ENCODE data around the gene ARNT2.

ARNT2 gene

DNA sequence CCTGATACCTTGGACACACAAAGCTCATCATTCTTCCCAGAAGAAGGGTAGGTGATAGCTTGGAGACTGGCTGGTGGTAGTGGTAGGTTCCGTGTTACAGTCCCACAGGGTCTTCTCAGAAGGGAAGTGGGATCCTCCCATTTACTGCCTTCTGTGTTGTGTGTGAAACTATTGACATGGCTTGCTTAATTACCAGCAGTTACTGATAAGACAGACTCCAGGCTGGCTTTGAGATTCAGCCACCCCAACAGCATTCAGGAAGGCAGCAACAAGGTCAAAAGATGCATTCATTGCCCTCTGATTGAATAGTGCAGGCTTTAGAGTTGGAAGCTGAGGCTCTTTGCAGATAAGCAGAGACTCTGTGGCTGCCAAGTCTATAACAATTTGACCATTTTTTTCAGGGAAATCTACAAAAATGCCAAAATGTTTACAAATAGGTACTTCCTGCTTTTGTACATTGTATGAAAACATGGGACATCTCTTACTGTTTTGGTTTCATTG lies 7.7 kb downstream of the ARNT2 start:
- no peak for DNase-seq (ENCODE audit: low read depth)

- DNase-seq (ENCODE audit: low read depth) = no peak
Observed at GRCh38 chr15:80414546-80415357, 10.6 kb downstream of the ARNT2 start.

DNA sequence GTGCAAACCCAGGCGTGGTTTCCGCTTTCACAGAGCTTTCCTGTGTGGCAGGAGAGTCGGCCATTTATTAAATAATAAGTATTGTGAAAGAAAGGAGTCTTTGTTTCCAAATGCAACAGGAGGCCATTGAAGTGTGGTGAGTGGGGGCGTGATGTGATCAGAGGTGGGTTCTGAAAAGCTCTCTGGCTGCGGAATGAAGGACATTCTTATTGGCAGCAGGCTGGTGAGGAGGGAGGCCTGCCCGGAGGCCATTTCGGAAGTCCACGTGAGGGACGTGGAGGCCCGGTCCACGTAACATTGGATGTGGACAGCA lies 11.1 kb downstream of the ARNT2 start:
- DNase-seq (ENCODE audit: low read depth) = no peak

DNA sequence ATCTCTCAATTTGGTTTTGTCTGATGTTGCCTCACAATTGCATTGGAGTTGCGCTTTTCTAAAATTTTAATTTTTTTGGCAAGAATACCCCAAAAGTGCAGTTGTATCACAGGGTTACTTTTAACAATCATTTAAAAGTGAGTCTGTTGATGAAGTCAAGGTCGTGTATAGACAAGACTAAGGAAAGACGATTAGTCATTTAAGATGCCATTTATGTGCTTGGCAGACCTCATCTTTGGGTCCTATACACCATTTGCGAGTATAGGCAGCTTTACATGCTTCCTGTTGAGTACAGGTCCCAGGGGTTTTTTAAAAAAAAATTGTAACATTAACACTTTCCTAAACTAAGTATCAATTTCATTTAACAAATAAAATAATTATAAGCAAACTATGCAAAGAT lies 12.5 kb downstream of the ARNT2 start:
- no peak for DNase-seq (ENCODE audit: low read depth)

DNA sequence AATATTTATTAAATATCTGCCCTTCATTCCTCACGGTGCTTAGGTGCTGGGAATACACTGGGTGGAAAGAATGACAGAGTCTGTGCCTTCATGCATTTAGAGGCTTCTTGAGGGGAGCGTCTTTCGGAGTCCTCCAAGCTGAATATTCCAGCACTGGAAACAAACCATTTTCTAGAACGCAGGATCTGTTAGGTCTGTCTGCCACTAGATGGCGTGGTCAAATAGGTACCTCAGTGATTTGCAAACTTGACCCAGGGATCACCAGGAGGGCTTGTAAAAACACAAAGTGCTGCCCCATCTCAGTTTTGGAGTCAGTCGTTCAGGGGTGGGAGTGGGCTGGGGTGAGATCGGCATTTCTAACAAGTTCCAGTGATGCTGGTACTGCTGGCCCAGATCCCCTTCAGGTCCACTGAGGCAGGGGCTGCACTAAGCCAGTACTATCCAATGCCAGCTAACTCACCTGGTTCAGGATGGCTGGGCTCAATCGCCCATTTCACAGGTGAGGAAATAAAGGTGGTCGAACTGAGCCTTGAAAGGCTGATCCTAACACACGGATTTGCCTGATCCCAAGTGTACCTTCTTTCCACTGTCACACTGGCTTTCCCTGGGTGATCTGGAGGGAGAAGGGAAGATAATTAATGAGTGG lies 14.8 kb downstream of the ARNT2 start:
- peak; percentile 19 for DNase-seq (ENCODE audit: low read depth)

GRCh38 chr15:80419546-80419945 lies 15.4 kb downstream of the ARNT2 start:
- no peak for DNase-seq (ENCODE audit: low read depth)

- no peak for DNase-seq (ENCODE audit: low read depth)
Observed at GRCh38 chr15:80420658-80421057, 16.5 kb downstream of the ARNT2 start.

DNA sequence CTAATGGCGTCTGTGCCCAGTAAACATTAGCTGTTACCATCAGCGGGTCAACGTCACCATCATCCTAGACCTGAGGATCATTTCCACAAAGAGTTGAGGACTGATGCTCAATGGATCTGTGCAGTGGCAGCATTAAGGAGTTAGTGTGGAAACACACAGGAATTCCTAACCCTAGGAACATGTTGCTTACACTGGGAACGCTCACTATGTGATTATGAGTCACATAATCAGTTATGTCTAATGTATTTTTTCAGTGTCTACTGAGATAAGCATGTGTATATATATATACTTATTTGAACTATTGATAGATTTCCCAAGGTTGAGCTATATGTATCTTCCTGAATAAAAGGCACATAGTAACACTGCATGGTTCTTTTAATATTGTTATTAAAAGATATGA lies 19.0 kb downstream of the ARNT2 start:
- DNase-seq (ENCODE audit: low read depth) = no peak

DNA sequence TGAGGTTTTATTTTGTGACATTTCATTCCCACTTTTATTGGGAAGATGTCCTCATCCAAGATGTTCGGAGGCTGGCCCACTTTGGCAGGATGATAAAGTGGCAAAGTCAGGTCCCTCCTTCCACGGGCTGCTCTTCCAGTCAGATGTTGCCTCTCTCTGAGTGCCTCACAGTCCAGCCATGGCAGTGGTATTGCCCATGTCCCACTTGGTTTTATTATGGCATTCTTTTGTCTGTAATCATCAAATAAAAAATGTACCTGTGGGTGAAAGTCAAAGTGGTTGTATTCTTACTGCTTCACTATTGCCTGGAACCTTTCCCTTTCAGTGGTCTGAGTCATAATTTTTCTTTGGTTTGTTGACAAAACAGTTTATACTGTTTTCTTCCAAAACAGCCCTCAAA lies 20.2 kb downstream of the ARNT2 start:
- DNase-seq (ENCODE audit: low read depth) = no peak

DNA sequence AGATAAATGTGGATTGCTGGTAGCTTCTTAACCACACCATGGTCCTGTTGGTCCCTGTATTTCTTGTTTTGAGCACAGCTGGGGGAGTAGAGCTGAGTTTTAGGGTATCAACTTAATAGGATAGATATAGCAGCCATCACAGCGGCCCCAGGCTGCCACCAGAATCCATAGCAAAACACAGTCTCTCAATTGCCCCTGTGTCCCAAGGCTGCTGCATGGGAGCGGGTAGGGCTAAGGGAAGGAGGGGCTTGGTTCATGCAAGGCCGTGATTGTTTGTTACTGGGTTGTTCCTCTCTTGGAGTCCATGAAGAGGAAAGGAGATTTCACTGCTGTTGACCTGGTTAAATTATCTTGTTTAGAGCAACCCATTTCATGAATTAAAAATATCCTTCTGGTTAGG lies 22.1 kb downstream of the ARNT2 start:
- no peak for DNase-seq (ENCODE audit: low read depth)

GRCh38 chr15:80429964-80430363 lies 25.8 kb downstream of the ARNT2 start:
- DNase-seq (ENCODE audit: low read depth) = no peak

DNA sequence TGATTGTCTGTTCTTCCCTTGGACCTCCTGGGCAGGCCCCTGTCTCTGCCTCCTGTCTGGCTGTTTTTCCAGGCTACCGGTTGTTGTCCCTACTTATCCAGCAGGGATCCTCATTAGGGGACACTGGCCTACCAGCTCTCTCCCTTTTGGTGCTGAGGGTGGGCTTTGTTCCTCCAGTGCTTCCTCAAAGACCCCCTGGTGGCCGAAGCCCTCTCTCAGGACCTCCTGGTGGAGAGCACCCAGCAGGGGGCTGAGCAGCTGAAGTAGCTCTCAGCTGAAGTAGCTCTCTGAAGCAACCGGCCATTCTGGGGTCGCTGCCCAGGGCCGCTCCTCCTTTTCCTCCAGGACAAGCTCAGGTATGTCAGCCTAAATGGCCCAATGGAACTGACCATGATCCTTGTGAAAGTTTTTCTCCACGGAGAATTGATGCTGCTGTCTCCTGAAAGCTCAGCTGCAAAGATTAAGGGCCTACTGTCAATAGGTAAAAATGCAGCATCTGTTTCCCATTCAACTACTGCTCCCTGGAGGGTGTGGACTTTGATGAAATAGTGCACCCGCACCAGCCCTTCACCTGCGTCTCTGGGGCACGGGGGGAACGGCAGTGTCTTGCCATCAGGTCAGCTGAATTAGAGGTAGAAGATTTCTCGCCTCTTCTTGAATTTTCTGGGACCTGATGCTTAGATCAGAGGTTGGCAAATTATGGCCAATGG lies 27.6 kb downstream of the ARNT2 start:
- no peak for DNase-seq (ENCODE audit: low read depth)

DNA sequence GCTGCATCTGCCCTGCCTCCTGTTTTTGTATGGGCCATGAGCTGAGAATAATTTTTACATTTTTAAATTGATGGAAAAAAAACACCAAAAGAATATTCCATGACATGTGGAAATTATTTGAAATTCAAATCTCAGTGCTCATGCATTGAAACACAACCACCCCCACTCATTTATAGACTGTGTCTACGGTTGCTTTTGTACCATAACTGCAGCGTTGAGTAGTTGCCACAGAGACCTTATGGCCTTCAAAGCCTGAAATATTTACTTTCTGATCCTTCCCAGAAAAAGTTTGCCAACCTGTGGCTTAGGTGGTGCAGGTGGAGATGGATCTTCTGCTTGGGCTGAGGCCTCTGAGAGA lies 28.1 kb downstream of the ARNT2 start:
- no peak for DNase-seq (ENCODE audit: low read depth)

GRCh38 chr15:80433836-80434235 lies 29.7 kb downstream of the ARNT2 start:
- DNase-seq (ENCODE audit: low read depth) = no peak

DNA sequence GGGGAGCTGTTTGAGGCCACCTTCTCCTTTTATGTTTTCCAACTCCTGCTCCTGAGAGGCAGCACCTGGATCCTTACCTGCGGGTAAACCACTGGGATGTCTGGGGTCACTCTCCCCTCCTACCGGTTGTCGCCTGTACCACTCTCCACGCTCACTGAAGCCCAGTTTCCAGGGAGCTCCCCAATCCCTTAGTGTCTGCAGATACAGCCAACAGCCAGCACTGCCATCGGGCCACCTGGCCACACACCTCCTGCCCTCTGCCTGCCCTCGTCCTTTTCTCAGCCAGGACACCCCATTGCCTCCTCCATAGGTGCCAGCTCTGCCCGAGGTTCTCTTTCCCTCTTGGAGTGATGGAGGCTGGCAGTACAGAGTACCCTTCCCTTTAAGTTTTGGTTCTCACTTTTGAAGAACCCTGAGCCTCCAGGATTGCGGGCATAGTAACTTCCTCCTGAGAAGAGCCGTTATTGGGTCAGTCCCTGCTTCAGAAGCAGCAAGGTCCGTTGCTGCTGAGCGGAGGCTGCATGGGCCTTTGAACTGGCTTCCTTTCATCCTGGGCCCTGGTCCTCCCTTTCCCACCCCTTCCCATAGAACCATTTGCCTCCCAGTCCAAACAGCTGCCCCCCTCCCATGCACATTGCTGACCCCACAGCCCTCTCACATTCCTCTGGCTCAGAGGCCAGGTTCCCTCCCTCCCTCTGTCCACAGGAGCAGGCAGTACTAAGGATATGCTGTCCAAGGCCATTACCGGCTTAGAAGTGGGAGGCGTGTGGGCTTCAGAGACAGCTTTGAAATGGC lies 30.9 kb downstream of the ARNT2 start:
- DNase-seq (ENCODE audit: low read depth) = no peak

- DNase-seq (ENCODE audit: low read depth) = no peak
Observed at GRCh38 chr15:80436511-80437307, 32.5 kb downstream of the ARNT2 start.

GRCh38 chr15:80437334-80437891 lies 33.2 kb downstream of the ARNT2 start:
- DNase-seq (ENCODE audit: low read depth) = no peak

DNA sequence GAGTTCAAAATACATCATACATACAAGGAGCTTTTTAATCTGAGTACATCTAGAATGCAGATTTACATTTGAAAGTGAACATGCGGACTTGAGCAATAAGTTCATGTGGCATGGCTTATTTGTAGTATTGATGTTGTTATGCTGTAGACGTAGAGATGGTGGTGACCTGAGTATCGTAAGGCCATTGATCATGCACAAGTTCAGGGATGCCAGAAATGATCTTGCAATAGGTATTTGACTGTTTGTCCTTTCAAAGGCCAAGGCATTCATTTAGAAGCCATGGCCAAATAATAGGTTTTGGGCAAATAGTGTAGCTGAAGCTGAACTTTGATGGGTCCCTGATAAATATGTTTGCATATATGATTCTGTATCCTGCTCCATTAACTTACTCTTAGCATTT lies 35.0 kb downstream of the ARNT2 start:
- DNase-seq (ENCODE audit: low read depth) = no peak

DNA sequence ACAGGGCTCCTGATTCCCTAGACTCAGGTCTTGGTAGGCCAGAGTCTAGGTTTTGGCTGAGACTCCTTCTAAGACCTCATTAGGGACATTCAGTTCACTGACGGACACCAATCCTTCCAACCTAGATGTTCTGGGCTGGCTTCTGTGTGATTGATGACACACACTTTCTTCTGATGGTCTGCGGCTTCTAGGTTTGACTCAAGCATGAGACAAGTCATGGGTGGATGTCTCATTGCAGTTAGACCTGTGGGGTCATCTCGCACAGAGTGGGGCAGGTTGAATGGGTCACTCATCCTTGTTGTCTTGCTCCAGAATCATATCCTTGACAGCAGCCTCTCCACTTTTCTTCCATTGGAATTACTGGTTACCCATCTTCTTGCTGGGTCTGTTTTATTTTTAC lies 35.8 kb downstream of the ARNT2 start:
- no peak for DNase-seq (ENCODE audit: low read depth)

DNA sequence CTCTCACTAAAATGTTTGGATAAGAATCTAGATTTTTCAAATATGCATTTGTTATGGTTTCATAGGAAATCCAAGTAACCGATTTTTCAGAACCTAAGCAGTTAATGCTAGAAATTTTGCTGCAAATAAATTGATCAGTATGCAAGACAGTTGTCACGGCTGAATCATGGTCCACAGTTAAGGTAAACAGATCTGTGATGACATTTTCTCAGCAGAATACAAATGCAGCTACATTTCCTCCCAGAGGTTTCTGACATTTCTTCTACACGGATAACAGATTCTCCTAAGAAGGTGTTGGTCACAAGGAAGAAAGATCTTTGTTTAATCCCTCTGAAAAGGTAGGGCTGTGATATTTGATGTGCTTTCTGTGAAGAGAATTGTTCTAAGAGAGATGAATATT lies 36.9 kb downstream of the ARNT2 start:
- no peak for DNase-seq (ENCODE audit: low read depth)

DNA sequence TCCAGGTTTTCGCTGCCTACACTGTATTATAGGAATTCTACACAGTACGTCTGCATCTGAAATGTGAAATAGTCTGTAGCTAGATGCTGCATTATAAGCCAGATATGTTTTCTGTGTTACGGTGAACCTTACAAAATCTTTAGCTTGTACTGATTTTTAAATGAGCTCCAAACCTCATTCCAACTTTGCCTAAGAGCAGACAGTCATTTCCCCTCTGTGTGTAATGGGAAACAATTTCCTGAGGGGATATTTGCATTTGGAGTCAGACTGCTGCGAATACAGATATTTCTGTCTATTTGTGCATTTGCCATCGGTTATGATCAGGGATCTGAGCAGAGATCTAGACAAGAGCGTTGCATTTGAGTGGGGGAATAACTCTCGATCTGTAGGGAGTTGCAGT lies 37.5 kb downstream of the ARNT2 start:
- DNase-seq (ENCODE audit: low read depth) = no peak

All from stromal cell of bone marrow (primary cell).